ENCODE measurements around the gene KIAA0753.

DNA sequence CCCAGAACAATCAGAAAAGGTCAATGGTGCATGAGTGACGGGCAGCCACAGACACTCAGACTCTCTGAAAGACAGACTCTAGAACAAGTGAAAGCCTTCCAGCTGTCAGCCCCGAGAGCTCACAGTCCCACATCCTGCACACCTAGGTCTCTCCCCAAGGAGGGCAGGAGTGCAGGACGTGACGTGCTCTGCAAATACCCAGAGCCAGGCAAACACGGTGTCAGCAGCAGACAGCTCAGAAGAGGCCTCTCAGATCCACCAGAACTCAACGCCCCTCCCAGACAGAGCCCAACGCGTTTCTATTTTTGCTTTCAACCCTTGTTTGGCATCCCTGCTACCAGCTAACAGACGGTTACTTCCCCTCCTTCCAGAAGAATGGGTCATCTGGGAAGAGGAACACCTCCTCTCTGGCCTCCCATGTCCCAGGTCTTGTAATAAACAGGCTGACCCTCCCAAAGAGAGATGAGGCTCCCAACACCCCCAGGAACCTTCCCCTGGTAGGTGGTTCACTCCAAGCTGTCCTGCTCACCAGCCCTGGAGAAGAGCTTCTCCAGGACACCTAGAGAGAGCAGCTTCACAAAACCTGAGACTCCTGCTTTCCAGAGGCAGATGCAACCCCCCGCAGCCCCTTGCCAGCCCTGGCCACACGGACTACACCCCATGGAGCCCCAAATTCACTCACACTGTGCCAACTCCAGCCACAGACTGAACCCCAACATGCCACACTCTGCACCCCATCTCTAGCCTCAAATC, 91.8 kb downstream of the KIAA0753 start:
- TF ChIP-seq, protein P1, sequence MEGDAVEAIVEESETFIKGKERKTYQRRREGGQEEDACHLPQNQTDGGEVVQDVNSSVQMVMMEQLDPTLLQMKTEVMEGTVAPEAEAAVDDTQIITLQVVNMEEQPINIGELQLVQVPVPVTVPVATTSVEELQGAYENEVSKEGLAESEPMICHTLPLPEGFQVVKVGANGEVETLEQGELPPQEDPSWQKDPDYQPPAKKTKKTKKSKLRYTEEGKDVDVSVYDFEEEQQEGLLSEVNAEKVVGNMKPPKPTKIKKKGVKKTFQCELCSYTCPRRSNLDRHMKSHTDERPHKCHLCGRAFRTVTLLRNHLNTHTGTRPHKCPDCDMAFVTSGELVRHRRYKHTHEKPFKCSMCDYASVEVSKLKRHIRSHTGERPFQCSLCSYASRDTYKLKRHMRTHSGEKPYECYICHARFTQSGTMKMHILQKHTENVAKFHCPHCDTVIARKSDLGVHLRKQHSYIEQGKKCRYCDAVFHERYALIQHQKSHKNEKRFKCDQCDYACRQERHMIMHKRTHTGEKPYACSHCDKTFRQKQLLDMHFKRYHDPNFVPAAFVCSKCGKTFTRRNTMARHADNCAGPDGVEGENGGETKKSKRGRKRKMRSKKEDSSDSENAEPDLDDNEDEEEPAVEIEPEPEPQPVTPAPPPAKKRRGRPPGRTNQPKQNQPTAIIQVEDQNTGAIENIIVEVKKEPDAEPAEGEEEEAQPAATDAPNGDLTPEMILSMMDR (IDR thresholded peaks at IDR 0.05; ENCODE audit: control extremely low read depth in 1 of 3, insufficient read depth in 1 of 3, low read depth in 1 of 3, low read length in 3 of 3): no peak
- TF ChIP-seq POLR2AphosphoS5 (IDR thresholded peaks at IDR 0.05; ENCODE audit: low read depth, low read length): no peak
